ENCODE measurements around the gene WDTC1. TPM values are rescaled to one million over a fixed set of nuclear protein-coding genes. Genes with fewer than 3 reads are reported as not detected.
"Not testable (repeated sequence)": the region's sequence is repeated elsewhere in the genome, so short reads cannot be mapped to it uniquely, and the experiment has no call there.

WDTC1 gene
- total RNA-seq, 6 experiments from 2014 or later, result 26.2 to 30.3 (median 28.0) TPM

DNA sequence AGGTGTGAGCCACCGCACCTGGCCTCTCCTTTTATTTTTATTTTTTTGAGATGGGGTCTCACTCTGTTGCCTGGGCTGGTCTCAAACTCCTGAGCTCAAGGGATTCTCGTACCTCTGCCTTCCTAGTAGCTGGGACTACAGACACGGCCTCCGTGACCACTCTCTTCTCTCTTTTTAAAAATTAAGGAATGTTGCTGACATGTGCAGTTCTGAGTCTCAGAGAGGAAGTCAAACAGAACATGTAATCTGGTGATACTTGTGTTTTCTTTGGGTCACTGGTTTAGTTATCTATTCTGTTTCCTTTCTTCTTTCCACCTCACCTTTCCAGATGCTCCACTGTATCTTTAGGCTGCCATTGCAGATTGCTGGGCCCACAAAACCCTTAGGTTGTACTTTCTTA, 2.7 kb downstream of the WDTC1 start:
- DNase-seq, result no peak
- Mint-ChIP-seq H3K4me3 (no peak overlapping the region), H3K9me3 (no peaks in the 10 kb centered on the region), H3K27me3 (ENCODE audit: insufficient read depth) (no peaks in the 10 kb centered on the region; the same call in 1 of the 2 replicates), H3K4me1 (ENCODE audit: low read depth) (peaks cover 25% of the 10 kb centered on the region), H3K27ac (no peak overlapping the region), H3K36me3 (ENCODE audit: low read depth) (no peaks in the 10 kb centered on the region)
- TF ChIP-seq, protein P1, sequence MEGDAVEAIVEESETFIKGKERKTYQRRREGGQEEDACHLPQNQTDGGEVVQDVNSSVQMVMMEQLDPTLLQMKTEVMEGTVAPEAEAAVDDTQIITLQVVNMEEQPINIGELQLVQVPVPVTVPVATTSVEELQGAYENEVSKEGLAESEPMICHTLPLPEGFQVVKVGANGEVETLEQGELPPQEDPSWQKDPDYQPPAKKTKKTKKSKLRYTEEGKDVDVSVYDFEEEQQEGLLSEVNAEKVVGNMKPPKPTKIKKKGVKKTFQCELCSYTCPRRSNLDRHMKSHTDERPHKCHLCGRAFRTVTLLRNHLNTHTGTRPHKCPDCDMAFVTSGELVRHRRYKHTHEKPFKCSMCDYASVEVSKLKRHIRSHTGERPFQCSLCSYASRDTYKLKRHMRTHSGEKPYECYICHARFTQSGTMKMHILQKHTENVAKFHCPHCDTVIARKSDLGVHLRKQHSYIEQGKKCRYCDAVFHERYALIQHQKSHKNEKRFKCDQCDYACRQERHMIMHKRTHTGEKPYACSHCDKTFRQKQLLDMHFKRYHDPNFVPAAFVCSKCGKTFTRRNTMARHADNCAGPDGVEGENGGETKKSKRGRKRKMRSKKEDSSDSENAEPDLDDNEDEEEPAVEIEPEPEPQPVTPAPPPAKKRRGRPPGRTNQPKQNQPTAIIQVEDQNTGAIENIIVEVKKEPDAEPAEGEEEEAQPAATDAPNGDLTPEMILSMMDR (IDR thresholded peaks at IDR 0.05), result no peak

- H3K27me3 Mint-ChIP-seq (ENCODE audit: insufficient read depth), result no peaks in the 10 kb centered on the region; the same call in 1 of the 2 replicates
- no peak overlapping the region for H3K27ac Mint-ChIP-seq
- no peak for DNase-seq
- H3K4me3 Mint-ChIP-seq, result no peak overlapping the region
- peaks cover 25% of the 10 kb centered on the region for H3K4me1 Mint-ChIP-seq (ENCODE audit: low read depth)
- no peaks in the 10 kb centered on the region for H3K36me3 Mint-ChIP-seq (ENCODE audit: low read depth)
- TF ChIP-seq, protein P1 (IDR thresholded peaks at IDR 0.05), result no peak
- no peaks in the 10 kb centered on the region for H3K9me3 Mint-ChIP-seq
These were observed 3.6 kb downstream of the WDTC1 start for GRCh38 chr1:27238032-27238431.

- H3K27ac Mint-ChIP-seq, result no peak overlapping the region
- peaks cover 14% of the 10 kb centered on the region for H3K4me1 Mint-ChIP-seq (ENCODE audit: low read depth)
- DNase-seq, result no peak
- no peak overlapping the region for H3K4me3 Mint-ChIP-seq
- TF ChIP-seq, protein P1 (IDR thresholded peaks at IDR 0.05), result no peak
- peaks cover 11% of the 10 kb centered on the region for H3K36me3 Mint-ChIP-seq (ENCODE audit: low read depth)
- H3K27me3 Mint-ChIP-seq (ENCODE audit: insufficient read depth), result no peaks in the 10 kb centered on the region
- H3K9me3 Mint-ChIP-seq, result 0 out of 2 replicates have a peak, but pooled peaks cover 4% of the 10 kb centered on the region
These were observed 7.2 kb downstream of the WDTC1 start for GRCh38 chr1:27241677-27242076.

- peaks cover 15% of the 10 kb centered on the region for H3K36me3 Mint-ChIP-seq (ENCODE audit: low read depth)
- DNase-seq; H3K9me3 Mint-ChIP-seq; H3K4me3 Mint-ChIP-seq; H3K27ac Mint-ChIP-seq; H3K27me3 Mint-ChIP-seq (ENCODE audit: insufficient read depth): not testable (repeated sequence)
- peaks cover 15% of the 10 kb centered on the region for H3K4me1 Mint-ChIP-seq (ENCODE audit: low read depth)
These were observed 9.2 kb downstream of the WDTC1 start for GRCh38 chr1:27243665-27244064.

DNA sequence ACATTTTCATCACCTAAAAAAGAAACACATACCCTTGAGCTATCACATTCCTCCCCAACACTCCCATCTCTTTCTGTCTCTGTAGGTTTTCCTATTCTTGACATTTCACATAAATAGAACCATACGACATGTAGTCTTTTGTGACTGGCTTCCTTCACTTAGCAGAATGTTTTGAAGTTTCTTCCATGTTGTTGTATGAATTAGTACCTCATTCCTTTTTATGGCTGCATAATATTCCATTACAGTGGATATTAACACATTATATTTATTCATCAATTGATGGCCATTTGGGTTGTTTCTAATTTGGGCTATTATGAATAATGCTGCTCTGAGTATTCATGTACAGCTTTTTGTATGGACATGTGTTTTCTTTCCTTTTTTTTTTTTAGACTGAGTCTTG, 11.8 kb downstream of the WDTC1 start:
- no peak for DNase-seq
- Mint-ChIP-seq H3K4me3 (no peak overlapping the region), H3K4me1 (ENCODE audit: low read depth) (peaks cover 15% of the 10 kb centered on the region), H3K9me3 (0 out of 2 replicates have a peak, but pooled peaks cover 4% of the 10 kb centered on the region), H3K27me3 (ENCODE audit: insufficient read depth) (no peaks in the 10 kb centered on the region), H3K27ac (no peak overlapping the region), H3K36me3 (ENCODE audit: low read depth) (peaks cover 15% of the 10 kb centered on the region)
- TF ChIP-seq, protein P1 (IDR thresholded peaks at IDR 0.05), result no peak

- no peak overlapping the region for H3K27ac Mint-ChIP-seq
- no peak overlapping the region for H3K4me3 Mint-ChIP-seq
- no peaks in the 10 kb centered on the region for H3K9me3 Mint-ChIP-seq
- peaks cover 1% of the 10 kb centered on the region; the same call in 1 of the 2 replicates for H3K27me3 Mint-ChIP-seq (ENCODE audit: insufficient read depth)
- H3K4me1 Mint-ChIP-seq (ENCODE audit: low read depth), result peaks cover 11% of the 10 kb centered on the region
- no peak for DNase-seq
- TF ChIP-seq, protein P1 (IDR thresholded peaks at IDR 0.05), result no peak
- peaks cover 11% of the 10 kb centered on the region; the same call in 1 of the 2 replicates for H3K36me3 Mint-ChIP-seq (ENCODE audit: low read depth)
These were observed 19.2 kb downstream of the WDTC1 start for GRCh38 chr1:27253596-27253995.
